ENCODE measurements around the gene UBE4B. TPM values are rescaled to one million over a fixed set of nuclear protein-coding genes. Genes with fewer than 3 reads are reported as not detected.

UBE4B gene
- total RNA-seq, 2 donors from 2014 or later, result 62.7 to 73.3 TPM

- peak overlapping the region; percentile 14 for H3K4me3 ChIP-seq (ENCODE audit: low read length)
- peak overlapping the region; percentile 27 for H3K27ac Mint-ChIP-seq
- H3K4me1 Mint-ChIP-seq, result peaks cover 23% of the 10 kb centered on the region
- TF ChIP-seq, protein P1, sequence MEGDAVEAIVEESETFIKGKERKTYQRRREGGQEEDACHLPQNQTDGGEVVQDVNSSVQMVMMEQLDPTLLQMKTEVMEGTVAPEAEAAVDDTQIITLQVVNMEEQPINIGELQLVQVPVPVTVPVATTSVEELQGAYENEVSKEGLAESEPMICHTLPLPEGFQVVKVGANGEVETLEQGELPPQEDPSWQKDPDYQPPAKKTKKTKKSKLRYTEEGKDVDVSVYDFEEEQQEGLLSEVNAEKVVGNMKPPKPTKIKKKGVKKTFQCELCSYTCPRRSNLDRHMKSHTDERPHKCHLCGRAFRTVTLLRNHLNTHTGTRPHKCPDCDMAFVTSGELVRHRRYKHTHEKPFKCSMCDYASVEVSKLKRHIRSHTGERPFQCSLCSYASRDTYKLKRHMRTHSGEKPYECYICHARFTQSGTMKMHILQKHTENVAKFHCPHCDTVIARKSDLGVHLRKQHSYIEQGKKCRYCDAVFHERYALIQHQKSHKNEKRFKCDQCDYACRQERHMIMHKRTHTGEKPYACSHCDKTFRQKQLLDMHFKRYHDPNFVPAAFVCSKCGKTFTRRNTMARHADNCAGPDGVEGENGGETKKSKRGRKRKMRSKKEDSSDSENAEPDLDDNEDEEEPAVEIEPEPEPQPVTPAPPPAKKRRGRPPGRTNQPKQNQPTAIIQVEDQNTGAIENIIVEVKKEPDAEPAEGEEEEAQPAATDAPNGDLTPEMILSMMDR (conservative IDR thresholded peaks at IDR 0.05), result no peak
- WGBS, 2 experiments (ENCODE audit: insufficient coverage in 1 of 2, insufficient read length in 1 of 2), result 93 to 97% methylated on average over 7 to 8 of the region's 8 CpGs
- H3K36me3 Mint-ChIP-seq (ENCODE audit: low read depth), result peaks cover 32% of the 10 kb centered on the region
- H3K4me1 ChIP-seq (ENCODE audit: control insufficient read depth, insufficient read depth, low read length), result peaks cover 6% of the 10 kb centered on the region
- H3K27ac ChIP-seq (ENCODE audit: low read depth, low read length), result no peak overlapping the region
- H3K9me3 ChIP-seq (ENCODE audit: control insufficient read depth, low read length), result no peaks in the 10 kb centered on the region
- no peak overlapping the region for H3K9ac ChIP-seq (ENCODE audit: extremely low read depth, low read length, poor library complexity, severe bottlenecking)
- no peaks in the 10 kb centered on the region for H3K27me3 ChIP-seq (ENCODE audit: control insufficient read depth, insufficient read depth, low read length, poor library complexity, severe bottlenecking)
- no peaks in the 10 kb centered on the region for H3K36me3 ChIP-seq (ENCODE audit: control insufficient read depth, insufficient read depth, low read length)
- H3K4me3 Mint-ChIP-seq, result no peak overlapping the region
- no peaks in the 10 kb centered on the region for H3K27me3 Mint-ChIP-seq (ENCODE audit: insufficient read depth)
- no peak for DNase-seq
- no peaks in the 10 kb centered on the region for H3K9me3 Mint-ChIP-seq
Observed at GRCh38 chr1:10046356-10047085, 13.8 kb downstream of the UBE4B start.

DNA sequence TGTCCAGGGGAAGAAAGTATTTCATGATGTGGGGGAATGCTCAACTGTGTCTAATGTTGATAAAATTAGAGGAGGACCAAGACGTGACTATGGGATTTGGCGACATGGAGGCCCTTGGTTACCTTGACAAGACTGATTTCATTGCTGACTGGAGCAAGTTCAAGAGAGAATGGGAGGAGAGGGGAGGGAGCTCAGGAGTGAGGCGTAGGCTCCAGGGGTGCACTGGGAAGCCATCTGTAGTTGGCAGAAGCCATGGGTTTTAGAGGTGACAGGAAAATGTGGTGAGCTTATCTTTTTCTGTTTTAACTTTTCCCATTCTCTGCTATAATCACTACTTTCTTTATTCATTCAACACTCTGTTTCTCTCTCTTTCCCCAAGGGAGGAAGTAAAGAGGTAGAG is 15.8 kb downstream of the UBE4B start:
- no peak for DNase-seq
- Mint-ChIP-seq H3K4me1 (peaks cover 23% of the 10 kb centered on the region), H3K27ac (no peak overlapping the region), H3K27me3 (ENCODE audit: insufficient read depth) (no peaks in the 10 kb centered on the region), H3K4me3 (no peak overlapping the region), H3K9me3 (no peaks in the 10 kb centered on the region), H3K36me3 (ENCODE audit: low read depth) (peaks cover 39% of the 10 kb centered on the region)
- WGBS, 2 experiments (ENCODE audit: insufficient coverage in 1 of 2, insufficient read length in 1 of 2), result 87 to 90% methylated on average over 3 of the region's 3 CpGs
- Histone ChIP-seq H3K4me3 (ENCODE audit: low read length) (no peak overlapping the region), H3K9me3 (ENCODE audit: control insufficient read depth, low read length) (no peaks in the 10 kb centered on the region), H3K36me3 (ENCODE audit: control insufficient read depth, insufficient read depth, low read length) (no peaks in the 10 kb centered on the region), H3K4me1 (ENCODE audit: control insufficient read depth, insufficient read depth, low read length) (peaks cover 6% of the 10 kb centered on the region), H3K9ac (ENCODE audit: extremely low read depth, low read length, poor library complexity, severe bottlenecking) (no peak overlapping the region), H3K27ac (ENCODE audit: low read depth, low read length) (no peak overlapping the region), H3K27me3 (ENCODE audit: control insufficient read depth, insufficient read depth, low read length, poor library complexity, severe bottlenecking) (no peaks in the 10 kb centered on the region)
- TF ChIP-seq, protein P1 (conservative IDR thresholded peaks at IDR 0.05), result no peak

DNA sequence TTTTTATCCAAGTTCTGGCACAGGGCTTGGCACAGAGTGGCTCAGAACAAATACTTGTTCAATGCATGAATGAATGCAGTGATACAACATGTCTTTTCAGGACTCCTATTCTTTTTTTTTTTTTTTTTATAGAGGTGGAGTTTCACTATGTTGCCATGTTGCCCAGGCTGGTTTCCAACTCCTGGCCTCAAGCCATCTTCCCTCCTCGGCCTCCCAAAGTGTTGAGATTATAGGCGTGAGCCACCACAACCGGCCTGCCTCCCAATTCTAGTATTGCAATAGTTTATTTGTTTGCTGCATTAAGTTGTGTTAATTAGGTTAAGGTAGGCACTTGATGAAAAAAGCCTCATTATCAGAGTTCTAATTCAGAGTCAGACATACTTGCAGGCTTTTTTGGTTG is 17.9 kb downstream of the UBE4B start:
- Histone ChIP-seq H3K4me3 (ENCODE audit: low read length) (no peak overlapping the region), H3K27me3 (ENCODE audit: control insufficient read depth, insufficient read depth, low read length, poor library complexity, severe bottlenecking) (no peaks in the 10 kb centered on the region), H3K9ac (ENCODE audit: extremely low read depth, low read length, poor library complexity, severe bottlenecking) (no peak overlapping the region), H3K27ac (ENCODE audit: low read depth, low read length) (no peak overlapping the region), H3K4me1 (ENCODE audit: control insufficient read depth, insufficient read depth, low read length) (peaks cover 6% of the 10 kb centered on the region), H3K9me3 (ENCODE audit: control insufficient read depth, low read length) (no peaks in the 10 kb centered on the region), H3K36me3 (ENCODE audit: control insufficient read depth, insufficient read depth, low read length) (no peaks in the 10 kb centered on the region)
- H3K27ac Mint-ChIP-seq, result no peak overlapping the region
- TF ChIP-seq, protein P1 (conservative IDR thresholded peaks at IDR 0.05), result no peak
- no peak for DNase-seq
- 98 to 100% methylated on average over 2 to 3 of the region's 3 CpGs for WGBS, 2 experiments (ENCODE audit: insufficient coverage in 1 of 2, insufficient read length in 1 of 2)
- no peaks in the 10 kb centered on the region for H3K27me3 Mint-ChIP-seq (ENCODE audit: insufficient read depth)
- peaks cover 45% of the 10 kb centered on the region for H3K36me3 Mint-ChIP-seq (ENCODE audit: low read depth)
- no peaks in the 10 kb centered on the region for H3K9me3 Mint-ChIP-seq
- H3K4me3 Mint-ChIP-seq, result no peak overlapping the region
- peaks cover 16% of the 10 kb centered on the region for H3K4me1 Mint-ChIP-seq
